Measurements from ENCODE around the gene FER1L5. TPM values are rescaled to one million over a fixed set of nuclear protein-coding genes. Genes with fewer than 3 reads are reported as not detected.

FER1L5 gene
- total and polyA plus RNA-seq, 2 of the 8 experiments (the other 6 are each of a cell fraction or from before 2014, with no cell fraction given) = 0.23 to 0.88 TPM

DNA sequence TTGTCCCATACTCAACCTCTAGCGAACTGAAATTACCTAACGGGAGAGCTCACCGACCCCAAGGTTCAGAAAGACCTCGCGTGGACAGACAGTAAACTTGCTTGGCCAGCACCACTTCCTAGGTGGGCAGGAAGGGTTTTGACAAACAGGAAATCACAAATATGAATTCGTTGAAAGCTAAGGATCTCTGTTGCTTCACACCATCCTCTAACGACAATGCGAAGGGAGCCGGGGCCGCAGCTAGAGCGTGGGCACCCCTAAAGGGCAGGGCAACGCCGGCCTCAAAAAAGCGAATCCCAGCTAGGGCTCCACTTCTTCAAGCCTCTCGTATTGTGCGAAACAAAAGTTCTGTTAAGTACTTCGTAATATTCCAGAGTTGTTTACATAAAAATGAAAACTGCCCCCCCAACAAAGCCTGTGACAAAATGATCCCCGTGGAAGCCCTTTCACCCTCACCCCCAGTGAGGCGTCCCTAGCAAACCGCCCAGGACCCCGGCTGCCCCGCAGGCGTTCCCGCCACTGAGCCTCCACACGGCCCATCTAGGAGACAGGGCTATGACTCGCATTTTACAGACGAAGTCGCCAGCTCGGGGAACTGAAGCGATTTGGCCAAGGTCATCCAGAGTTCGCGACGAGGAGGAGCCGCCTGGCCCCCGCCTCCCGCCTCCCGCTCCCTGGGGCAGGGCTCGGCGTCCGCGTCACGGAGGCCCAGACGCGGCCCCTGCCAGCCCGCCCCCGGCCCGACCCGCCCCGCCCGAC, 5.0 kb upstream of the FER1L5 start:
- ChIA-PET CTCF (ENCODE audit: partially characterized antibody) (interaction anchor here (0.6 to 1.8 kb wide), 5 partner anchors 44 to 1236 kb away, joined by 3 to 5 read pairs (median 3); no protein-coding TSS in a partner anchor), POLR2A (ENCODE audit: partially characterized antibody) (interaction anchor here (0.6 to 2.0 kb wide), 8 partner anchors 10 to 44 kb away, joined by 3 to 10 read pairs (median 6); no protein-coding TSS in a partner anchor)
- peaks cover 0 to 3% of the 10 kb centered on the region in 2 experiments for H4K20me1 ChIP-seq (replicated peaks in 1 of 2; ENCODE audit: control insufficient read depth in 1 of 2, insufficient read depth in 2 of 2, low read length in 2 of 2)
- H3K14ac ChIP-seq (ENCODE audit: insufficient read length) = no peak overlapping the region
- H3K4me1 ChIP-seq (replicated peaks in 1 of 4; ENCODE audit: control insufficient read depth in 3 of 4, insufficient read depth in 4 of 4, low read length in 3 of 4) = peaks cover 0 to 2% (median 0%) of the 10 kb centered on the region in 4 experiments; a peak in 2 of 7 replicates
- peak overlapping the region; percentile 65 to 98 (median 86) for H3K4me3 ChIP-seq (ENCODE audit: extremely low read depth in 1 of 4, insufficient read depth in 2 of 4, low read depth in 3 of 4, low read length in 4 of 4)
- H3K79me2 ChIP-seq (ENCODE audit: control insufficient read depth in 1 of 2, insufficient read depth in 2 of 2, low read length in 2 of 2) = peaks cover 0 to 28% of the 10 kb centered on the region in 2 experiments; a peak in 2 of 4 replicates
- no peak overlapping the region for H2BK15ac ChIP-seq (ENCODE audit: low read length)
- H3K36me3 ChIP-seq (ENCODE audit: control insufficient read depth in 2 of 4, insufficient read depth in 4 of 4, low read length in 3 of 4) = peaks cover 0 to 16% (median 0%) of the 10 kb centered on the region in 4 experiments; a peak in 2 of 8 replicates
- no peak overlapping the region for H2BK120ac ChIP-seq (replicated peaks; ENCODE audit: low read depth, low read length)
- H4K8ac ChIP-seq (ENCODE audit: extremely low read depth, insufficient read depth, low read length) = peak overlapping the region; percentile 86
- H3K9ac ChIP-seq (replicated peaks in 1 of 4; ENCODE audit: extremely low read depth in 1 of 4, low read depth in 3 of 4, low read length in 3 of 4) = peak overlapping the region; percentile 41 to 62 (median 52)
- H4K5ac ChIP-seq (ENCODE audit: insufficient read length, low read depth, low read length) = peak overlapping the region; percentile 26
- no peak overlapping the region for H3K4ac ChIP-seq (replicated peaks; ENCODE audit: insufficient read length, low read depth, low read length)
- H2BK5ac ChIP-seq (ENCODE audit: low read depth, low read length) = no peak overlapping the region
- TF ChIP-seq SP2 (IDR thresholded peaks at IDR 0.05; ENCODE audit: low read length) = no peak
- 0 out of 2 replicates have a peak, but pooled peaks have one; percentile 23 for TF ChIP-seq BACH1 (IDR thresholded peaks at IDR 0.05; ENCODE audit: low read length)
- TF ChIP-seq POLR2A (IDR thresholded peaks at IDR 0.05; ENCODE audit: control extremely low read depth in 1 of 2, low read depth in 2 of 2, low read length in 2 of 2) = no peak
- 0 out of 2 replicates have a peak, but pooled peaks have one; percentile 67 for TF ChIP-seq RXRA (IDR thresholded peaks at IDR 0.05; ENCODE audit: insufficient read depth, low read depth, low read length)
- peak; percentile 32 for TF ChIP-seq ASH2L (IDR thresholded peaks at IDR 0.05; ENCODE audit: low read length)
- H3K18ac ChIP-seq (ENCODE audit: extremely low read depth, low read length) = no peak overlapping the region
- H3K27ac ChIP-seq (ENCODE audit: low read depth, low read length) = no peak overlapping the region
- H3K23ac ChIP-seq (ENCODE audit: insufficient read length) = no peak overlapping the region
- 0 out of 2 replicates have a peak overlapping the region, but pooled peaks have one; percentile 3 for H2AFZ ChIP-seq (ENCODE audit: low read length)
- no peak overlapping the region for H2BK20ac ChIP-seq (ENCODE audit: low read length)
- peak overlapping the region; percentile 78 to 86 for H3K4me2 ChIP-seq (ENCODE audit: insufficient read depth in 1 of 2, low read depth in 2 of 2, low read length in 2 of 2)
- H3K9me3 ChIP-seq (ENCODE audit: insufficient read depth in 2 of 2, low read depth in 1 of 2, low read length in 1 of 2) = no peaks in the 10 kb centered on the region
- no peak overlapping the region for H2AK5ac ChIP-seq (ENCODE audit: low read depth, low read length)
- H3K27me3 ChIP-seq (replicated peaks in 1 of 4; ENCODE audit: control insufficient read depth in 3 of 4, extremely low read depth in 1 of 4, insufficient read depth in 3 of 4, low read length in 3 of 4) = no peaks in the 10 kb centered on the region
- DNase-seq (ENCODE audit: low read depth in 1 of 2, low spot score in 2 of 2) = peak; percentile 10 to 79
- H3K56ac ChIP-seq (replicated peaks; ENCODE audit: insufficient read length, low read depth, low read length) = peak overlapping the region; percentile 33
- 10% methylated on average over 30 of the region's 50 CpGs; no CpG with 5 or more reads in 1 of the 2 experiments for WGBS, 2 experiments (ENCODE audit: extremely low coverage in 1 of 2, insufficient coverage in 1 of 2, insufficient read length in 1 of 2, insufficient replicate concordance in 2 of 2, low coverage in 1 of 2, low lambda C conversion rate in 2 of 2, missing lambda C conversion rate in 1 of 2)
- no peak overlapping the region for H4K91ac ChIP-seq (replicated peaks; ENCODE audit: insufficient read length, low read length)
- peaks cover 8% of the 10 kb centered on the region; the same call in 1 of the 2 replicates for H3K23me2 ChIP-seq (ENCODE audit: low read depth, low read length)
- no peak for FAIRE-seq
- H3K79me1 ChIP-seq (ENCODE audit: low read depth, low read length) = peaks cover 4% of the 10 kb centered on the region
- no peak overlapping the region for H2BK12ac ChIP-seq (ENCODE audit: low read depth, low read length)
